GM12873 (cell line): ENCODE data around the gene NOP9.

Experiments
- TF ChIP-seq, protein P1 (sequence below): IDR thresholded peaks from 2 replicates; pipeline ENCODE4 v1.5.1; 2012; ENCODE audit warnings: low read depth, mild to moderate bottlenecking, moderate library complexity, low read length, control low read depth; ENCODE audit not compliant: insufficient read depth; ENCODE audit errors: missing control alignments

Gene NOP9

DNA sequence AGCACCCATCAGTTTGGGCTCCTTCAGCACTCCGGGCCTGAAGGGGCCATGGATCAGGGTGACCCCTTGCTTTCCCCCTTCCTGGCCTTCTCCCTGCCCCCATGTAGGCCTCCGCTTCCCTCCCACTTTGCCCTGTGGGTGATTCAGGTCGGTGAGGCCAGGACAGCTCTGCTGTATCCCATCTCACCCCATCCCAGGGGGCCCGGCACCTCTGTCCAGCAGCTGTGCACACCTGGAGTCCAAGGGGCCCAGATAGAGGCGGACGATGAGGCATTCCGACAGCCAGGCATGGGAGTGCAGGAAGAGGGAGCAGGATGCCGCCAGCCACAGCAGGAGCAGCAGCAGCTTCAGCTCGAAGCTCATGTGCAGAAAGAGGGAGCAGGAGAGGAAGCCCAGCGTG lies 23.0 kb downstream of the NOP9 start:
- TF ChIP-seq, protein P1, sequence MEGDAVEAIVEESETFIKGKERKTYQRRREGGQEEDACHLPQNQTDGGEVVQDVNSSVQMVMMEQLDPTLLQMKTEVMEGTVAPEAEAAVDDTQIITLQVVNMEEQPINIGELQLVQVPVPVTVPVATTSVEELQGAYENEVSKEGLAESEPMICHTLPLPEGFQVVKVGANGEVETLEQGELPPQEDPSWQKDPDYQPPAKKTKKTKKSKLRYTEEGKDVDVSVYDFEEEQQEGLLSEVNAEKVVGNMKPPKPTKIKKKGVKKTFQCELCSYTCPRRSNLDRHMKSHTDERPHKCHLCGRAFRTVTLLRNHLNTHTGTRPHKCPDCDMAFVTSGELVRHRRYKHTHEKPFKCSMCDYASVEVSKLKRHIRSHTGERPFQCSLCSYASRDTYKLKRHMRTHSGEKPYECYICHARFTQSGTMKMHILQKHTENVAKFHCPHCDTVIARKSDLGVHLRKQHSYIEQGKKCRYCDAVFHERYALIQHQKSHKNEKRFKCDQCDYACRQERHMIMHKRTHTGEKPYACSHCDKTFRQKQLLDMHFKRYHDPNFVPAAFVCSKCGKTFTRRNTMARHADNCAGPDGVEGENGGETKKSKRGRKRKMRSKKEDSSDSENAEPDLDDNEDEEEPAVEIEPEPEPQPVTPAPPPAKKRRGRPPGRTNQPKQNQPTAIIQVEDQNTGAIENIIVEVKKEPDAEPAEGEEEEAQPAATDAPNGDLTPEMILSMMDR, result no peak

DNA sequence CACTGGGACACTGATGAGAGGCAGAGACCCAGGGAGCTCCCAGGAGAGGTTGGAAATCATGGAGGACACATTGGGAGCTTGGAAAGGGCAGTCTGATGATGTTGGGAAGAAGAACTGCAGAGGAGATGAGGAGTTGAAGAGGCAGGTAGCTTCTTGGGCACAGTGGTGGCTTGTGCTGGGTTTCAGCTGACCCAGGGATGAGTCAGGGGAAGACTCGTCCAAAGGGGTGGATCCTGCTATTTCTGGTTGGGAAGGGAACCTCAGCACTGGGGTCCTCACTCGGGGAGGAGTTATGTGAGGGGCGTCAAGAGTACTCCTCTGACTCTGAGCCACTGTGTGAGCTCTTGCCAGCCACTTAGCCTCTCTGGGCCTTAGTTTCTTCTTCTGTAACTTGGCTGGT lies 23.7 kb downstream of the NOP9 start:
- TF ChIP-seq, protein P1, result no peak

DNA sequence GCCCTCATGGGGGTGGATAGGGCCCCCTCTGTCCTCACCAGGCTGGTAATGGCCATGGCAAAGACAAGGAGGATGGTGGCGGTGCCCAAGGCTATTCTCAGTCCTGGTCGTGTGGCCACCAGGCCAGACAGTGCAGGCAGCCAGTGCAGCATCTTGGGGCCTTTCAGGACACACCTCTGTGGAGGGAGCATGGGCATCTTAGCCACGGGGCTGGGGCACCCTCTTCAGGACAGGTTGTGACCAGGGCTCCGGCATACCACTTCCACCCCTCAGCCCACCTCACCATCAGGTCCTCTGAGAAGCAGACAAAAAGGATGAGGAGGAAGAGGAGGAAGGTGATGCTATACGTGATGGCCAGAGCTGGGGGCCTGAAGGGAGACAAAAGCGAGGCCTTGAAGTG lies 24.4 kb downstream of the NOP9 start:
- TF ChIP-seq, protein P1, result no peak

DNA sequence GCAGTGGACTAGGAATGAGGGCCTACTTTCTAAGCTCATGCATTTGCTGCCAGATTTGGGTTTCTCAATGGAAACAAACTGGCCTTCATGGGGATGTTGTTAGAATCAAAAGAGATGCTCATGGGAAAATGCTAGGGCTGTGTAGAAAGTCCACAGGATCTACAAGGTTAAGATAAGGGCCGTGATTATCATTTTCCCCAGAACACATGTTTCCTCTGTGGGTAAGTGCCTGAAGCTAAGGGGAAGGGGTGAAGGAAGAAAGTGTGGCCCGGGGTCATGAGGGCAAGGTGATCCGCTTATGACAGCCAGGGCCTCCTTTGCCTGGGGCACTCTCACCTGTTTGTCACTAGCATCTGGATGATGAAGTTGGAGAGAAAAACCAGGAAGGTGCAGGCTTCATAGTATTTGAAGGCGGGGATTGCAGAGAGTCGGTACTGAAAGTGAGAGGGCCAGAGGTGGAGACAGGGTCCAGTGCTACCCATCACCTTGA lies 25.4 kb downstream of the NOP9 start:
- TF ChIP-seq, protein P1, result no peak

DNA sequence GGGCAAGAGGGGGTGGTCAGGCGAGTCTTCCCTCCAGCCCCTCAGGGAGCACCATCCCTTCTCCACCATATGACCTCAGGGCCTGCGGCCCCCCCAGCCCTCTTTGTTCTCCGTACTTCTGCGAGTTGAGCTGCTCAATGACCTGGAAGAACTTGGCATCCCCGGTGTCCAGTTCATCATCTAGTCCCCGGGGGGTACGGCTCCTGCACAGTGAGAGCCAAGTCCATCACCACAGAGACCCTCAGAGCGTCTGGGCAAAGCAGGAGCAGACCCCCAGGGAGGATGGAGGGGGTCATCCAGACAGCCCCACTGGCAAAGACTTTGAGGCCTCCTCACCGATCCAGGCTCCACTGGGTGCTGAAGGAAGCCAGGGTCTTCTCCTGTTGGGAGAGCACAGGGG lies 26.3 kb downstream of the NOP9 start:
- TF ChIP-seq, protein P1, result no peak

DNA sequence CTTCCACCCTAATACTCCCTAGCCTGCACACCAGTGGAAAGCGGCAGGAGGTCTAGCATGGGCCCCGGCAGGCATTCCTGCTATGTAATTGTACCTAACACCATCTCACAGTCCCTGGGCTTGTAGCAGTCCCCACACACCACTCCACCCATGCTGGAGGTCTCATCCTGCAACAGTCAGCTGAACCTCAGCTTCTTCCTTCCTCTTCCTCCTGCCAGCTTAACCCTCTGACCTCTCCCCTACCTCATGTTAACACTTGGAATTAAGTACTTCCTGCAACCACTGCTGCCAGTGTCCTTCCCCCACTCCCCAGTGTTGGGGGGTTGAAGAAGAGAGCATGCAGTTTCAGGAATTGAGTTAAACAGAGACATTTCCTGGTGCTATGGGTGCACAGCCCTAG lies 27.7 kb downstream of the NOP9 start:
- TF ChIP-seq, protein P1, result no peak

DNA sequence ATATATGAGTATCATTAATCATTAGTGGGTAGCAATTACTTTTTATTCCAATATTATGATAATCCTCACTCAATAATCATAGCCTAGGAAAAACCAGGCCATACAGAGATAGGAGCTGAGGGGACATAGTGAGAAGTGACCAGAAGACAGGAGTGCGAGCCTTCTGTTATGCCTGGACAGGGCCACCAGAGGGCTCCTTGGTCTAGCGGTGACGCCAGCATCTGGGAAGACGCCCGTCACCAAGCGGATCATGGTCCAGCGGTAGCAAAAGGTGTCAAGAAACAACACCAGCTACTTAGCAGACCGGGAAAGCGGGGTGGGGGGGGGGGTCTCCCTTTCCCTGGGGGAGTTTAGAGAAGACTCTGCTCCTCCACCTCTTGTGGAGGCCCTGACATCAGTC lies 28.3 kb downstream of the NOP9 start:
- TF ChIP-seq, protein P1, result peak; percentile 45
